SJSA1 (cell line): ENCODE results near the gene CFAP47. TPM values are rescaled to one million over a fixed set of nuclear protein-coding genes. Genes with fewer than 3 reads are reported as not detected.
"Not testable (repeated sequence)": the region's sequence is repeated elsewhere in the genome, so short reads cannot be mapped to it uniquely, and the experiment has no call there.

Experiments used
- DNase-seq, 2 experiments: peaks; one replicate each; pipeline ENCODE4 v3.0.0-alpha.2; 2015 to 2020; ENCODE audit warnings: low spot score in 2 of 2, low read depth in 1 of 2
- H3K27ac ChIP-seq: fragments of 250-450 bp; sonication (Bioruptor Pico); 2 replicates; pipeline ENCODE4 v1.5.1; 2020; ENCODE audit warnings: mild to moderate bottlenecking, moderate library complexity
- H3K27me3 ChIP-seq: fragments of 250-450 bp; sonication (Bioruptor Pico); replicated peaks from 2 replicates; pipeline ENCODE4 v1.5.1; 2020; ENCODE audit warnings: mild to moderate bottlenecking, moderate library complexity
- H3K36me3 ChIP-seq: fragments of 250-450 bp; sonication (Bioruptor Pico); 2 replicates; pipeline ENCODE4 v1.5.1; 2020; ENCODE audit warnings: mild to moderate bottlenecking
- H3K4me1 ChIP-seq: fragments of 250-450 bp; sonication (Bioruptor Pico); replicated peaks from 2 replicates; pipeline ENCODE4 v1.6.1; 2021; ENCODE audit warnings: mild to moderate bottlenecking
- H3K4me3 ChIP-seq: fragments of 250-450 bp; sonication (Bioruptor Pico); 2 replicates; pipeline ENCODE4 v1.5.1; 2020; ENCODE audit warnings: mild to moderate bottlenecking
- H3K9me3 ChIP-seq: fragments of 250-450 bp; sonication (Bioruptor Pico); replicated peaks from 2 replicates; pipeline ENCODE4 v1.5.1; 2020; ENCODE audit warnings: mild to moderate bottlenecking
- total RNA-seq: library from RNA; depleted of rRNA; stranded (reverse); fragments of >200 nt; shearing (Covaris generic); gene quantifications from 2 replicates; pipeline ENCODE4 v1.2.3, GENCODE V29; 2014; rRNA removed

CFAP47 gene
- total RNA-seq, result not detected in 2 replicates

GRCh38 chrX:35919536-35920309, at the start of gene CFAP47:
Gene CFAP47 (plus strand): TSS chrX:35919734. CDS start chrX:35919800, 66 bp downstream.
- no peaks in the 10 kb centered on the region for H3K27me3 ChIP-seq
- no peak for DNase-seq
- H3K4me1 ChIP-seq, result no peaks in the 10 kb centered on the region
- H3K27ac ChIP-seq, result no peak within 1 kb of the TSS
- H3K4me3 ChIP-seq, result no peak within 1 kb of the TSS
- no peaks in the 10 kb centered on the region for H3K36me3 ChIP-seq
- no peaks in the 10 kb centered on the region for H3K9me3 ChIP-seq

DNA sequence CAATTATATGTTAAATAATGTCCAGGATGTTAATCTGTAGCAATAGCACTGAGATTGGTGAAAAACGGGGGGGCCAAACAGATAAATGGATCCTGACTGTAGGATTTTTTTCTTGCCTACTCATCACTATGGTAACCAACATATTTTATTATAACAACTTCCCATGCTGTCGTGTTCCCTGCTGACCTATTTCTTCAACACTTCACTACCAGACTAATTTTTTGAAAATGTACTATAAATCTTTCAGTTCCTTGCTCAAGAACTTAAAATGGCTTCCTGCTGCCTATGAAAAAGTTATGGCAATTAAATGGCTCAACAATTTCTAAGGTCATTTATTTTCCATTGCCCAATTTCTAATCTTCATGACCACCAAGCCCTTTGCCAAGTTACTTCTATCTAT, 38.9 kb upstream of the CFAP47 start:
- no peaks in the 10 kb centered on the region for H3K4me1 ChIP-seq
- H3K36me3 ChIP-seq, result no peaks in the 10 kb centered on the region
- H3K27ac ChIP-seq, result no peak overlapping the region
- DNase-seq, result no peak
- no peak overlapping the region for H3K4me3 ChIP-seq
- no peaks in the 10 kb centered on the region for H3K9me3 ChIP-seq
- no peaks in the 10 kb centered on the region for H3K27me3 ChIP-seq

DNA sequence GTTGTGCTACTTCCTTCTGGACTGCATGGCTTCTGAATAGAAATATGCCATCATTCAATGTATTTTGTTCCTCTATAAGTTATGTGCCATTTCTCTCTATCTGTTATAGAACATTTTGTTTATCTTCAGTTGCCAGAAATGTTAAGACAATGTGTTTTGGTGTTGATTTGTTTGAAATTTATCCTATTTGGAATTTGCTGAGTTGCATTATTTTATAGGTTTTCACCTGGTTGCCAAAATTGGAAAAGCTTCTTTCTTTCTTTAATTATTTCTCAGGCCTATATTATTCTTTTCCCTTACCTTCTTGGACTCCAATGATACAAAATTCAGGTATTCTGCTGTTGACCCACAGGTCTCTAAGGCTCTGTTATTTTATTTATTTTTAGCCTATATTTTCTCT, 33.4 kb upstream of the CFAP47 start:
- H3K4me1 ChIP-seq, result no peaks in the 10 kb centered on the region
- no peaks in the 10 kb centered on the region for H3K9me3 ChIP-seq
- no peaks in the 10 kb centered on the region for H3K27me3 ChIP-seq
- no peaks in the 10 kb centered on the region for H3K36me3 ChIP-seq
- H3K4me3 ChIP-seq, result no peak overlapping the region
- H3K27ac ChIP-seq, result no peak overlapping the region
- DNase-seq, result no peak

GRCh38 chrX:35890699-35891098, 28.8 kb upstream of the CFAP47 start:
- no peak overlapping the region for H3K4me3 ChIP-seq
- no peaks in the 10 kb centered on the region for H3K4me1 ChIP-seq
- H3K27me3 ChIP-seq, result no peaks in the 10 kb centered on the region
- H3K27ac ChIP-seq, result no peak overlapping the region
- H3K9me3 ChIP-seq, result no peaks in the 10 kb centered on the region
- DNase-seq, result no peak
- no peaks in the 10 kb centered on the region for H3K36me3 ChIP-seq

GRCh38 chrX:35986816-35987215, 67.3 kb downstream of the CFAP47 start:
- not testable (repeated sequence) for H3K36me3 ChIP-seq, H3K9me3 ChIP-seq, H3K27me3 ChIP-seq, H3K4me1 ChIP-seq, H3K4me3 ChIP-seq, H3K27ac ChIP-seq, DNase-seq

GRCh38 chrX:36007207-36007606, 87.7 kb downstream of the CFAP47 start:
- Histone ChIP-seq H3K4me3 (no peak overlapping the region), H3K9me3 (no peaks in the 10 kb centered on the region), H3K4me1 (no peaks in the 10 kb centered on the region), H3K27ac (no peak overlapping the region), H3K36me3 (no peaks in the 10 kb centered on the region), H3K27me3 (no peaks in the 10 kb centered on the region)
- DNase-seq, result no peak

DNA sequence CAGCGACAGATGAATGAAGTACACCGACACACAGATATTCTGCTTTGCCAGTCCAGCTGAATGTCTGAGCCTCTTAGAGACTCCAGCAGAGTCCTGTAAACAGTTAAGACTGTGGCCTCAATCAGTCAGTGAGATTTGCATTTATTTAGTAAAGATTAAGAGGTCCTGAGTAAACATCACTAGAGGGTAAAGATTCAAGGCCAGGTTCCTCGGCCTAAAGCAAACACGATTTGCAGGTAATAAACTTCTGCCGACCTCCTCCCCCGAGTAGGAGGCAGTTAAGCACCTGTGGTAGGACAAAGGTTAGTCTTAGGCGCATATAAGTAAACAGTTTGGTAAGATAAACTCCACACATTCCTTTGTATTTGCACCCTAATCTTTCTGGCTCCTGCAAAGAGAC, 99.6 kb downstream of the CFAP47 start:
- DNase-seq, result no peak
- Histone ChIP-seq H3K4me3 (no peak overlapping the region), H3K4me1 (no peaks in the 10 kb centered on the region), H3K36me3 (no peaks in the 10 kb centered on the region), H3K9me3 (no peaks in the 10 kb centered on the region), H3K27ac (no peak overlapping the region), H3K27me3 (no peaks in the 10 kb centered on the region)

GRCh38 chrX:36035550-36035949, 116.0 kb downstream of the CFAP47 start:
- Histone ChIP-seq H3K4me3 (no peak overlapping the region), H3K27ac (no peak overlapping the region), H3K36me3 (no peaks in the 10 kb centered on the region), H3K9me3 (no peaks in the 10 kb centered on the region), H3K4me1 (no peaks in the 10 kb centered on the region), H3K27me3 (no peaks in the 10 kb centered on the region)
- DNase-seq, result no peak

GRCh38 chrX:36062778-36063177, 143.2 kb downstream of the CFAP47 start:
- H3K9me3 ChIP-seq, result no peaks in the 10 kb centered on the region
- no peaks in the 10 kb centered on the region for H3K36me3 ChIP-seq
- H3K4me1 ChIP-seq, result no peaks in the 10 kb centered on the region
- no peak for DNase-seq
- H3K27me3 ChIP-seq, result no peaks in the 10 kb centered on the region
- no peak overlapping the region for H3K4me3 ChIP-seq
- H3K27ac ChIP-seq, result no peak overlapping the region

DNA sequence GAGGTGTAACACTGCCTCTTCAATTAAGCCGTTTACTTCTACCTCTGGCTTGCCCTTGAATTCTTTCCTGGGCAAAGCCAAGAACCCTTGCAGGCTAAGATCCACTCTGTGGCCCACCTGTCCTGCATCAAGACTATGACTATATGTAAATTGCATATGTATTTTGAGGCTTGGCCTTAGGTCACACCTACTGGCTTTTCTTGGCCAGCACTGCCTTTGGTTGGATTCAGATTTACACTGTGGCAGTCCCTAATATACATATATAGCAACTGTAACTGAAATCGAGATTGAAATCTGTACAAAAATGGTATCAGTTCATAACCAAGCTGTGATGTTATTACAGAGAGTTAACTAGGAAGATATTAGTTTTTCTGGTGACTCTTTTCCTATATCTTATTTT, 151.5 kb downstream of the CFAP47 start:
- no peaks in the 10 kb centered on the region for H3K9me3 ChIP-seq
- DNase-seq, result no peak
- H3K4me3 ChIP-seq, result no peak overlapping the region
- H3K27ac ChIP-seq, result no peak overlapping the region
- no peaks in the 10 kb centered on the region for H3K4me1 ChIP-seq
- no peaks in the 10 kb centered on the region for H3K27me3 ChIP-seq
- no peaks in the 10 kb centered on the region for H3K36me3 ChIP-seq

DNA sequence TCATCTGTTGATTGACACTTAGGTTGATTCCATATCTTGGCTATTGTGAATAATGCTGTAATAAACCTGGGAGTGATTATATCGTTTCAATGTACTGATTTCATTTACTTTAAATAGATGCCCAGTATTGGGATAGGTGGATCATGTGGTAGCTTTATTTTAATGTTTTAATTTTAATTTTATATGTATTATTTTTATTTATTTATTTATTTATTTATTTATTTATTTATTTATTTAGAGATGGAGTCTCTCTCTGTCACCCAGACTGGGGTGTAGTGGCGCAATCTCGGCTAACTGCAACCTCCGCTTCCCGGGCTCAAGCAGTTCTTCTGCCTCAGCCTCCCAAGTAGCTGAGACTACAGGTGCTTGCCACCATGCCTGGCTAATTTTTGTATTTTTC, 155.5 kb downstream of the CFAP47 start:
- H3K4me3 ChIP-seq, H3K9me3 ChIP-seq, H3K4me1 ChIP-seq, H3K27me3 ChIP-seq, H3K36me3 ChIP-seq, H3K27ac ChIP-seq, DNase-seq: not testable (repeated sequence)

GRCh38 chrX:36083256-36083655, 163.7 kb downstream of the CFAP47 start:
- DNase-seq, result no peak
- Histone ChIP-seq H3K4me1 (no peaks in the 10 kb centered on the region), H3K36me3 (no peaks in the 10 kb centered on the region), H3K27ac (no peak overlapping the region), H3K9me3 (no peaks in the 10 kb centered on the region), H3K27me3 (no peaks in the 10 kb centered on the region), H3K4me3 (no peak overlapping the region)

- Histone ChIP-seq H3K36me3 (no peaks in the 10 kb centered on the region), H3K27me3 (no peaks in the 10 kb centered on the region), H3K27ac (no peak overlapping the region), H3K4me1 (no peaks in the 10 kb centered on the region), H3K4me3 (no peak overlapping the region), H3K9me3 (no peaks in the 10 kb centered on the region)
- no peak for DNase-seq
Observed at GRCh38 chrX:36087366-36087765, 167.8 kb downstream of the CFAP47 start.

DNA sequence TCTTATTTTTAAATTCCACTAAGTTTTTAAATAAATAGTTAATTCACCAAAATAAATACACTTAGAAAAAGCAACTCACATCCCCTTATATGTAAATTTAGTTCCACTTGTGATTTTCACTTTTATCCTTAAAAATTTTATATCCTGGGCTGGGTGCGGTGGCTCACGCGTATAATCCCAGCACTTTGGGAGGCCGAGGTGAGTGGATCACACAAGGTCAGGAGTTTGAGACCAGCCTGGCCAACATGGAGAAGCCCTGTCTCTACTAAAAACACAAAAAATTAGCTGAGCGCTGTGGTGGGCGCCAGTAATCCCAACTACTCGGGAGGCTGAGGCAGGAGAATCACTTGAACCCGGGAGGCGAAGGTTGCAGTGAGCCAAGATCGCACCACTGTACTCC, 169.4 kb downstream of the CFAP47 start:
- H3K4me1 ChIP-seq, H3K27me3 ChIP-seq, H3K4me3 ChIP-seq, DNase-seq, H3K36me3 ChIP-seq, H3K27ac ChIP-seq, H3K9me3 ChIP-seq: not testable (repeated sequence)

GRCh38 chrX:36102425-36102824, 182.9 kb downstream of the CFAP47 start:
- no peaks in the 10 kb centered on the region for H3K36me3 ChIP-seq
- no peaks in the 10 kb centered on the region for H3K9me3 ChIP-seq
- H3K27me3 ChIP-seq, result no peaks in the 10 kb centered on the region
- H3K4me1 ChIP-seq, result no peaks in the 10 kb centered on the region
- DNase-seq, result no peak
- H3K27ac ChIP-seq, result no peak overlapping the region
- H3K4me3 ChIP-seq, result no peak overlapping the region
